Measurements from ENCODE around the gene PARP3.
A peak's percentile ranks its signal among the peaks of the same experiment; 100 is the strongest.
"Not testable (repeated sequence)": the region's sequence is repeated elsewhere in the genome, so short reads cannot be mapped to it uniquely, and the experiment has no call there.

The PARP3 gene

GRCh38 chr3:51986010-51986947, 44.1 kb downstream of the PARP3 start:
- DNase-seq = no peak

- no peak for DNase-seq
These were observed 45.4 kb downstream of the PARP3 start for GRCh38 chr3:51987568-51987967.

GRCh38 chr3:51988286-51989146, 46.4 kb downstream of the PARP3 start:
- no peak for DNase-seq

- not testable (repeated sequence) for DNase-seq
These were observed 48.4 kb downstream of the PARP3 start for GRCh38 chr3:51990501-51990971.

- no peak for DNase-seq
These were observed 50.0 kb downstream of the PARP3 start for GRCh38 chr3:51992017-51992682.

- DNase-seq = not testable (repeated sequence)
These were observed 51.5 kb downstream of the PARP3 start for GRCh38 chr3:51993657-51994056.

GRCh38 chr3:51994530-51994929, 52.4 kb downstream of the PARP3 start:
- no peak for DNase-seq

GRCh38 chr3:51995346-51996163, 53.4 kb downstream of the PARP3 start, which contains the start of gene RPL29:
TSS of gene RPL29 (minus strand) at chr3:51995895. CDS start at chr3:51995461, 434 bp downstream.
- DNase-seq = peak; percentile 95

GRCh38 chr3:51997172-51997571, 55.0 kb downstream of the PARP3 start:
- no peak for DNase-seq

GRCh38 chr3:51997935-51998596, 55.9 kb downstream of the PARP3 start:
- DNase-seq = no peak

Measured in fibroblast of skin of back (primary cell).